Adrenal gland (tissue), 12 donors: ENCODE measurements around the gene STK24. TPM values are rescaled to one million over a fixed set of nuclear protein-coding genes. Genes with fewer than 3 reads are reported as not detected.

ENCODE experiments used
- DNase-seq, 7 donors: peaks; one replicate each; pipeline ENCODE4 v3.0.0-alpha.2; 2019 to 2020
- H3K27ac ChIP-seq, 5 donors: fragments of 200-600 bp; sonication (generic) in 4 of 5; 1 replicate in 3 of 5; 2 replicates in 2 of 5; pipeline versions ENCODE4 v1.5.1 to v1.8.0; 2016 to 2020; ENCODE audit warnings: mild to moderate bottlenecking in 1 of 5
- H3K27me3 ChIP-seq: fragments of 200-600 bp; 2 replicates; pipeline ENCODE4 v1.8.0; 2021
- H3K36me3 ChIP-seq, 2 donors: fragments of 200-600 bp; replicated peaks in 1 of 2; 1 replicate in 1 of 2; 2 replicates in 1 of 2; pipeline versions ENCODE4 v1.5.1 to v1.8.0; 2018 to 2022
- H3K4me1 ChIP-seq, 2 donors: fragments of 200-600 bp; replicated peaks in 1 of 2; 1 replicate in 1 of 2; 2 replicates in 1 of 2; pipeline versions ENCODE4 v1.5.1 to v1.8.0; 2018 to 2021
- H3K4me3 ChIP-seq, 4 donors: fragments of 200-600 bp; sonication (generic) in 3 of 4; one replicate each; pipeline ENCODE4 v1.5.1; 2016 to 2018
- H3K9me3 ChIP-seq, 3 donors: fragments of 200-600 bp; sonication (generic) in 1 of 3; replicated peaks in 1 of 3; 1 replicate in 2 of 3; 2 replicates in 1 of 3; pipeline versions ENCODE4 v1.5.1 to v1.8.0; 2016 to 2021
- POLR2A ChIP-seq, 2 donors: fragments of 450-650 bp; IDR thresholded peaks; one replicate each; pipeline ENCODE4 v1.6.1; 2017; ENCODE audit warnings: antibody characterized with exemption in 2 of 2, mild to moderate bottlenecking in 2 of 2, moderate library complexity in 1 of 2
- WGBS, 4 donors: extraction: QIAGEN DNeasy Blood & Tissue Kit in 2 of 4; methylation state at CpG; one replicate each; pipeline versions ENCODE4 v1.1.5 to v1.1.7; 2013 to 2017; 5-methylcytosine and 5-hydroxymethylcytosine counted together
- intact Hi-C, 2 donors: fragments of 100-400 bp; cut with DNase I; formaldehyde crosslinking; loops; one replicate each; pipeline versions ENCODE4 v1.14.1 to v1.15.0; 2022 to 2023
- polyA plus RNA-seq, 3 donors: library from polyadenylated mRNA; stranded (reverse); fragments of 200-250 nt in 2 of 3; fragments of 350-450 nt in 1 of 3; fragmentation: Illumina TruSeq in 1 of 3; extraction: RNeasy Lipid Tissue Mini Kit (QIAGEN cat#74804) in 1 of 3; gene quantifications; one replicate each; pipeline ENCODE4 v1.2.3, GENCODE V29; 2013 to 2014
- total RNA-seq, 9 donors: library from RNA; depleted of rRNA in 4 of 9; stranded (reverse); fragments of >200 nt in 4 of 9; fragments of 120-200 nt in 1 of 9; fragmentation: NEBNext Ultra II Directional in 1 of 9; extraction: Animal tissue kit (Norgen Biotek cat#: 25700) in 1 of 9; gene quantifications; one replicate each; pipeline versions ENCODE4 v1.1.0 to v1.2.4, GENCODE V29; 2013 to 2023
- TF ChIP-seq, protein P1 (sequence below), 6 experiments: fragments of 450-650 bp in 4 of 6; fragments of 200-600 bp in 2 of 6; sonication (generic) in 1 of 6; IDR thresholded peaks; 1 replicate in 5 of 6; 2 replicates in 1 of 6; pipeline versions ENCODE4 v1.5.1 to v1.8.0; 2016 to 2021; ENCODE audit warnings: antibody characterized with exemption in 6 of 6, mild to moderate bottlenecking in 2 of 6, moderate library complexity in 1 of 6
- donor health status: healthy with polysubstance abuse.
- donor health status: Bipolar disorder and iron deficiency.
- donor health status: DM: yes; HTN: yes; CAD: no.
- donor health status: DM: no; HTN: no; CAD: no.
- donor health status: DM: no; HTN: no; CAD: no.
- donor health status: DM: yes; HTN: yes; CAD: no.

The STK24 gene
- total and polyA plus RNA-seq, 12 donors, result 17.7 to 72.2 (median 56.0) TPM

DNA sequence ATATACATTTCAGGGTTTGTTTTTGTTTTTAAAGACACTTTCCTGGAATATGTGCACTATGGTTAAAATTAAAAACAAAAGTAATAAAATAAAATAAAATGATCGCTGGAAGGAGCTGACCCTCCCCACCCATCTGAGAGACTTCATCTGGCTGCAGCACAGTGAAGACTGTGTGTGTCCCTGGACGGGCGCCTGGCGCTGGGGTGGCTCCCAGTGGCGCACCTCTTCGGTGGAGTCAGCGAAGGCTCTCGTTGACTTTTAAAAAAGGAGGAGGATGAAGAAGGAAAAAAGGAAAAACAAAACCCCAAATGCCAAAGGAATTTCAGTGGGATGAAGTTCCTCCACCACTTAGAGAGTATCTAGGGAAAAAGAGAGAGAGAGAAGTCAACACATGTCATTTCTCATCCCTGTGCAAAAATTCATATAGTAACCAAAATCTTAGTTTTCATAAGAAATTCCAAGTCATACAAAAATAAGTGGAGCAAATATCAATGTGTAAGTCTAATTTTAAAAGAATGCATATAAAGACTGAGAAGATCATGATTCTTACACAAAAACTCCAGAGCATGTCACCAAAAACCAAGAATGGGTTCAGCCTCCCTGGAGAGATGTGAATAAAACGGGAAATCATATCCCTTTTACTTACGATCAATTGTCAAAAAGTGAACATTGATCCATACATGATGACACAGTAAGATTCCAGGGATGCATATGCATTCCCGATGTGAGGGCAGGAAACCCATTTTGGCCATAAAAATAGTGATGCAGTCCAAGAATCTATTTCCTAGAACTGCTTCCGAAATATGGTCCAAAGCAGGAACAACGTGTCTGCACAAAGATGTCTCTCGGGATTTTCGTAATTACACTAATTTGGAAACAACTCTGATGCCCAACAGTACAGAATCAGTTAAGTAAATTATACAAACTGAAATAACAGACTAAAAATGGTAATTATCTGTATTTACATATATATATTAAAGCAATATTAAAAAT is 123.8 kb downstream of the STK24 start:
- 81 to 87% (median 84%) methylated on average over 15 of the region's 15 CpGs for WGBS, 4 donors
- peaks cover 0 to 29% of the 10 kb centered on the region in 2 donors for H3K36me3 ChIP-seq
- H3K27ac ChIP-seq, result no peak overlapping the region
- intact Hi-C loops, result loop anchor here in 1 of 2 donors (10.0 kb wide), 1 partner anchor 132 kb away; no protein-coding TSS in a partner anchor
- DNase-seq, result no peak
- H3K27me3 ChIP-seq, result no peaks in the 10 kb centered on the region
- TF ChIP-seq, protein P1, sequence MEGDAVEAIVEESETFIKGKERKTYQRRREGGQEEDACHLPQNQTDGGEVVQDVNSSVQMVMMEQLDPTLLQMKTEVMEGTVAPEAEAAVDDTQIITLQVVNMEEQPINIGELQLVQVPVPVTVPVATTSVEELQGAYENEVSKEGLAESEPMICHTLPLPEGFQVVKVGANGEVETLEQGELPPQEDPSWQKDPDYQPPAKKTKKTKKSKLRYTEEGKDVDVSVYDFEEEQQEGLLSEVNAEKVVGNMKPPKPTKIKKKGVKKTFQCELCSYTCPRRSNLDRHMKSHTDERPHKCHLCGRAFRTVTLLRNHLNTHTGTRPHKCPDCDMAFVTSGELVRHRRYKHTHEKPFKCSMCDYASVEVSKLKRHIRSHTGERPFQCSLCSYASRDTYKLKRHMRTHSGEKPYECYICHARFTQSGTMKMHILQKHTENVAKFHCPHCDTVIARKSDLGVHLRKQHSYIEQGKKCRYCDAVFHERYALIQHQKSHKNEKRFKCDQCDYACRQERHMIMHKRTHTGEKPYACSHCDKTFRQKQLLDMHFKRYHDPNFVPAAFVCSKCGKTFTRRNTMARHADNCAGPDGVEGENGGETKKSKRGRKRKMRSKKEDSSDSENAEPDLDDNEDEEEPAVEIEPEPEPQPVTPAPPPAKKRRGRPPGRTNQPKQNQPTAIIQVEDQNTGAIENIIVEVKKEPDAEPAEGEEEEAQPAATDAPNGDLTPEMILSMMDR (IDR thresholded peaks at IDR 0.05), result no peak
- TF ChIP-seq POLR2A (IDR thresholded peaks at IDR 0.05), result no peak
- no peaks in the 10 kb centered on the region for H3K9me3 ChIP-seq
- H3K4me3 ChIP-seq, result no peak overlapping the region
- H3K4me1 ChIP-seq, result peaks cover 6 to 19% of the 10 kb centered on the region in 2 donors

GRCh38 chr13:98451676-98452470 is 125.0 kb downstream of the STK24 start:
- Histone ChIP-seq H3K36me3 (peaks cover 0 to 38% of the 10 kb centered on the region in 2 donors), H3K4me3 (no peak overlapping the region), H3K9me3 (no peaks in the 10 kb centered on the region), H3K27ac (peak overlapping the region in 1 of 5 donors; percentile 29), H3K27me3 (no peaks in the 10 kb centered on the region), H3K4me1 (peaks cover 6 to 19% of the 10 kb centered on the region in 2 donors)
- peak in 1 of 7 donors; percentile 30 for DNase-seq
- 71 to 84% (median 79%) methylated on average over 22 to 23 of the region's 23 CpGs for WGBS, 4 donors
- TF ChIP-seq POLR2A (IDR thresholded peaks at IDR 0.05), result no peak
- TF ChIP-seq, protein P1 (IDR thresholded peaks at IDR 0.05), result no peak
- intact Hi-C loops, result loop anchor here in 1 of 2 donors (10.0 kb wide), 1 partner anchor 133 kb away; no protein-coding TSS in a partner anchor

DNA sequence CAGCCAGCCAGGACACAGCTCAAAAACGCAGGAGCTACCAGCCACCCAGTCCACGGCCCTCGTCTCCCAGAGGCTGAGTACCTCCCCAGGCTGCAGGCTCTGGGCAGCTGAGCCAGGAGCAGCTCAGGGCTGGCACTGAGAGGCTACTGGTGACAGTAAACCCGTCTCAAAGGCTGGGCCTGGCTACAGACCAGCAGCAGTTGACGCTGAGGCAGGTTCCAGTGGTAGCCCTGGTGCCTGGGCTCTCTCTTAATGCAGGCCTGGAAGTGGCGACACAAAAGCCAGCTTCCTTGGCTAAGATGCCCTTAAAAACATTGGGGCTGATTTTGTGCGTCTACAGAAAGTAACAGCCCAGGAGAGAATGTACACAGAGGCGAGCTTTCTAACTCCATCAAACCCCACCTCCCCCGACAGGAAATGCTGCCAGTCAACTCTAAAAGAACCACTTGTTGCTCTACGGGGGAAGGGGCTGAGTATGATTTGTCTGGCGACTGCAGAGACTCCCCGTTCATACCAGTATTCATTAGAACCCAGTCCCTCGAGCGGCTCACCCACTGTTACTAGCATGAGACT is 126.3 kb downstream of the STK24 start:
- no peak overlapping the region for H3K4me3 ChIP-seq
- H3K4me1 ChIP-seq, result peaks cover 6 to 19% of the 10 kb centered on the region in 2 donors
- peak in 1 of 7 donors; percentile 34 for DNase-seq
- H3K36me3 ChIP-seq, result peaks cover 0 to 36% of the 10 kb centered on the region in 2 donors
- H3K27me3 ChIP-seq, result no peaks in the 10 kb centered on the region
- no peak overlapping the region for H3K27ac ChIP-seq
- TF ChIP-seq, protein P1 (IDR thresholded peaks at IDR 0.05), result no peak
- no peak for TF ChIP-seq POLR2A (IDR thresholded peaks at IDR 0.05)
- intact Hi-C loops, result loop anchor here in 1 of 2 donors (10.0 kb wide), 1 partner anchor 134 kb away; no protein-coding TSS in a partner anchor
- WGBS, 4 donors, result 80 to 85% (median 82%) methylated on average over 10 to 14 of the region's 14 CpGs
- H3K9me3 ChIP-seq, result no peaks in the 10 kb centered on the region
